HG03571 (cell line): Measurements from ENCODE around the gene IFT27.
"Not testable (repeated sequence)": the region's sequence is repeated elsewhere in the genome, so short reads cannot be mapped to it uniquely, and the experiment has no call there.

Source experiments
- ATAC-seq: cut with Tn5 transposase; IDR thresholded peaks from one replicate; pipeline ENCODE4 v1.9.1; 2021; ENCODE audit not compliant: unreplicated experiment

IFT27 gene

DNA sequence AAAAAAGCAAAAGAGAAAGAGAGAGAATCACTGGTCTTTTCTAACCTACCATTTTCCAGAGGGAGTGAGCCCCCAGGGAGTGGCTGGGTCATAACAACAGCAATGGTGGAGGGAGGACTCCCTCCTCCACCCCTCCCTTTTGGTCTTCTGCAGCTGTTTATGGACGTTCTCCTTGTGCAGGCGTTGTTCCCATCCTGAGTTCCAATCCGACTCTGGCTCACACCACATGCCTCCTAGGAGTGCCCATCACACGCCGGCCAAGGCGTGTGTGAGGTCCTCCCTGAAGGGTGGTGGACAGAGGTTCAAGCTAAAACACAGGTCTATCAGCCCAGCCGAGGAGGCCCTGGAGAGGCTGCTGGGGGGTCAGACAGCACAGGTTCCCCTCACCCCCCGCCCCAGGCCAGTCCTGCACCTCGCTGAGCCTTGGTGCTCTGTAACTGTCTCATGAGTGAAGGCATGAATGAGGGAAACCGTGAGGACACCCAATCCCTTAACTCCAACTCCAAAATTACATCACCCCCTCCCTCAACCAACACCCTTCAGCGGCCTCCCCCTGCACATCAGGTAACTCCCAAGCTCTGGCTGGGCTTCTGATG is 29.4 kb downstream of the IFT27 start:
- ATAC-seq = no peak

DNA sequence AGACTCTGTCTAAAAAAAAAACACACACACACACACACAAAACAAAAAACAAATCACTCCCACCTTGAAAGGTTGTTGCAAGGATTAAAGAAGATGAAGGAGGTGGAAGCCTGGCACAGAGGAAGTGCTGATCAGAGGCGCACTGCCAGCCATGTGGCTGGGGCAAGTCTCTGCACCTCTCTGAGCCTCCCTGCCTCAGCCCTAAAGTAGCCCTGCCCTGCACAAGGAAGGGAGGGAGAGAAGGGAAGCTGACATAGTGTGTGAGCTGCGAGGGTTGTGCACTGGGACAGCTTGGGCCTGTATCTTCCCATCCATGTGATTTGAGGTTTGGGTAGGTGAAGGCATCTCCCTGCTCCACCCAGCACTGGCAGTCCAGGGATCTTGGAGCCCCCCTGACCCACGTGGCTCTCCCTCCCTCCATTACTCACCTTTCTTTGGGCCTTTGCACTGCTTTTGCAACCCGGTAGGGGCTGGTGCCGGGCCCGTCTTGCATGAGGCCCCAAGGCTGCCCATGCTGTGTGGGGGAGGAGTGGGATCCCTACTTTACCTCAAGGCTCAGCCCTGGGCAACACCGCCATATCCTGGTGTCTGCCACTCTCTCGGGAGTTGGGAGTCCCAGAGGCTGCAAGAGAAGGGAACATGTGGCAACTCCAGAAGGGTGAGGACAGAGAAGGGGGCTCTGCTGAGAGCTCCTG is 30.5 kb downstream of the IFT27 start:
- no peak for ATAC-seq

DNA sequence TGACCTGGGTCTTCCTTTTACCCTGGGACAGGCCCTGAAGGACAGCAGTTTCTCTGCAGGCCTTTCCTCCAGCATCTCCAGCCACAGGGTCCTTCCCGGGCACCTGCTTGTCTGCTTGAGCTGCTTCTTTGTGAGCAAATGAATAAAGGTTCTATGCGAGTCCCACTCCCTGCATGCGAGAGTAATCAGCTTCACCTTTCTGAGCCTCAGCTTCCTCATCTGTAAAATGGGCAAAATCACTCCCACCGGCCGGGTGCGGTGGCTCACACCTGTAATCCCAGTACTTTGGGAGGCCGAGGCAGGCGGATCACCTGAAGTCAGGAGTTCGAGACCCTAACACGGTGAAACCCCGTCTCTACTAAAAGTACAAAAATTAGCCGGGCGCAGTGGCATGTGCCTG is 31.1 kb downstream of the IFT27 start:
- ATAC-seq = no peak

DNA sequence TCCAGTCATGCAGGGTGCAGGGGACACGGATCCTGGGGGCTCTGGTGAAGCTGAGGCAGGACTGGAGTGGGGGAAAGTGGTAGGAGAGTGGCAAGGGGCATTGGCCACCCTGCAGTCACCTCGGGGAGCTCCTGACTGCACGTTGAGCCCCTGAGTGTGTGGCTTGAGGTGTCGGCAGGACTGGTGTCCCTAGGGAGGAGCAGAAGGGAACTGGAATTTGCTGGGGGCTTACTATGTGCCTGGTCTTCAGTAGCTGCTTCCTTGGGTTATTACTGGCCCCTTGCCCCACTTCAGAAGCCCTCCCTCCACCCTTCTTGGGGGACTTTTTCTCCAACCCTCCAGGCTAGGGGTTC is 31.5 kb downstream of the IFT27 start:
- no peak for ATAC-seq

DNA sequence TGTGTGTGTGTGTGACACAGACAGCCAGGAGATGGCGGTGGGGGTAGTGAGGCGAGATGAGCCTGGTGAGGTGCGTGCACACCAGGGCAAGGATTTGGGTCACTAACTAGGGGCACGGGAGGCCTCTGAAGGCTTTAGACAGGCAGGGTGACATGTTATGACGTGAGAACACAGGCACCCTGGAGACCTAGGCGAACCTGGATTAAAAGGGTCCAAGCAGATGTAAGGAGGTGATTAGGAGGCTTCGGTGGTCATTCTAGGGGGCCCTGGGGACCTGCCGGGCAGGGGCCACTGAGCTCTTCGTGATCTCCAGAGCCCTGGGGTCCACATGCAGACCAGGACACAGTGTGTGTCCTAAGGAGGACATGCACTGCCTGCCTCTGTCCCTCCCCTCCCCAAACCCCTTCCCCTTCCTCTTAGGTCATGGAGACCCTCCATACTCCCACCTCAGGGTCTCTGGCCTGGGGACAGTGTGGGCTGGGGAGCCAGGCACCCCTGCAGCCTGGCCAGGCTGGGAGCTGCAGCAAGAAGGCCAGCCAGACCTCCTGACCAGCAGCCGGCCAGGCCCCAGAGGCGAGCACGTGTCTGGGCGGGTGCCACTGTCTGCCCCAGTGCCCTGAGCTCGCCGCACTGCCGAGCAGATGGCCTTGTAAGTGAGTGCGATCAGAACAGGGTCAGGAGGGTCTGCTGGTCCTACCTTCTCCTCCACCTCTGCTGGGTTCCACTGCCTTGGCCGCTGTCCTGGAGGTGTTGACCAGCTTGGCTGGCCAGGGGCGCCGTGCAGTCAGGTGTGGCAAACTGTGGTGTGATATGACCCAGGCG is 32.1 kb downstream of the IFT27 start:
- ATAC-seq = no peak

DNA sequence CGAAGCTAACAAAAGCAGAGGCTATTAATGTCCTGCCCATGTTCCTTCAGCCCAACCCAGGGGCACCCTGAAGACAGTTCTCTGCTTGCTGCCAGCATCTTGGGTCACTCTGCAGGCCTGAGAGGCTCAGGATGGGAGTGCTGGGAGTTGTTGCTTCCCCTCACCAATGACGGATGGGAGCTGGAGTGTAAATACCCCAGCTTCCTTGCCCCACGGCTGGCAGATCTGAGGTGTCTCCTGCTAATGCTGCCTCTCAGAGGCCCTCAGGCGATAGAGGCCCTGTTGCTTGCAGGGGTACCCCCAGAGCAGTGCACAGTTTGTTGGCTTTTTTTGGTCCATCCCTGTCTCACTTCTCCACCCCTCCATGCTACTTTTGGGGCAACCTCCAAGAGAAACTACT is 32.9 kb downstream of the IFT27 start:
- no peak for ATAC-seq

DNA sequence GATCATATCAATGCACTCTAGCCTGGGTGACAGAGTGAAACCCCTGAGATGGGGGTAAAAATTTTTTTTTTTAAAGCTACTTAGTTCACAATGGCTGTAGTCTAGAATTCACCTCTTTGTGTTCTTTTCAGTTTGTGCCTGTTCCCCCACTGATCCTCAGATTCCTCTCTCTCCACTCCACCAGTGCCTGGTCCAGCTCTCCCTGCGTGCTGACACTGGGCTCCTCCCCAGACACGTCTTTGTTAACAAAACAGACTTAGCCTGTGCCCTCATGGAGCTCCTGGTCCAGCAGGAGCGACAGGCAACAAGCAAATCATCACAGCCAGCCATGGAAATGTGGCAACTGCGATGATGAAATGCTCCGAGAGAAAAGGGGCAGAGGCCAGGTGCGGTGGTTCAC is 34.0 kb downstream of the IFT27 start:
- ATAC-seq = no peak

DNA sequence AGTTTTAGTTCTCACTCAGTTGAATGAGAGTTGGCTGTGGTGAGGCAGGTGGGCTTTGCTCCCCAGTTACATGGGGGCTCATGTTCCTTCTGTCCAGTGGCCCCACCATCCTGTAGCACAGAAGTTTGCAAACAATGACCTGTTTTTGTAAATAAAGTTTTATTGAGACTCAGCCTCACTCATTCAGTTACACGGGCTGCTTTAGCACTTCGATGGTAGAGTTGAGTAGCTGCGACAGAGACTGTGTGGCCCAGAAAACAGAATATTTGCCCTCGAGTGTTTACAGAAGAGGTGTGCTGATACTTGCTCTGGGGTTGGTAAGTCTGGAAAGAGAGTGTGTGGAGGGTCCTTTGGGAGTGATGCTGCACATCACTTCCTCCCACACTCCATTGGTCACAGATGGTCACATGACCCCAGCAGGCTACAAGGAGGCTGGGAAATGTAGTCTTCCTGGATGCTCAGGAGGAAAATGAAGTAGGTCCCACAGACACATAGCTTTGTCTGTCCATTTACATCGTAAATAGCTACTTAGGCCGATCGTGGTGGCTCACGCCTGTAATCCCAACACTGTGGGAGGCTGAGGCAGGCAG is 34.6 kb downstream of the IFT27 start:
- ATAC-seq = no peak

DNA sequence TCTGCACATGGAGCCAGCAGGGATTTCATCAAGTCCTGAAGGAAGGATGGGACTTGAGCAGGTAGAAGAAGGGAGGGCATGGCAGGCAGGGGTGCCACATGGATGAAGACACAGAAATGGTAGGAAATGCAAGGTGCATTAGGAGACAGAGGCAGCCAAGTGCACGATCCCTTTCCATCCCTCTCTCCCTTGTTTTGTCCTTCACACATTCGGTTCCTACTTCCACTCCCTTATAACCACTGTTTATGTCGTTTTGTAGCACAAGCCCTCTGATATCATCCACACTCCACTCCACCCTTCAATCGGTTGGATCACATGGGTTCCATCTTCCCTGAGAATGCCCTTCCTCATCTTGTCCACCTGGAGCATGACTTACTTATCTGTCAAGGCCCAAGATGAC is 35.2 kb downstream of the IFT27 start:
- no peak for ATAC-seq

DNA sequence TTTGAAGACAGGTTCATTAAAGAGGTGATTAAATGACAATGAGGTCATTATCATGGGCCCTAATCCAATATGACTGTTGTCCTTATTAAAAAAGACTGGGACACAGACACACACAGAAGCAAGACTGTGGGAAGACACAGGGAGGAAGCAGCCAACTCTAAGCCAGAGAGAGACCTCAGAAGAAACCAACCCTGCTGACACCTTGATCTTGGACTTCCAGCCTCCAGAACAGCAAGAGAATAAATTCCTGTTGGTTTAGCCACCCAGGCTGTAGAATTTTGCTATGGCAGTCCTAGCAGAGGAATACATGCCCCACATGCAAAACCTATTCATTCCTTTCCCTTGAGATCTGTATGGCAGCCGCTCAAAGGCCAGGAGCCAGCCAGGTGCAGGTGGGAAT is 36.7 kb downstream of the IFT27 start:
- no peak for ATAC-seq

DNA sequence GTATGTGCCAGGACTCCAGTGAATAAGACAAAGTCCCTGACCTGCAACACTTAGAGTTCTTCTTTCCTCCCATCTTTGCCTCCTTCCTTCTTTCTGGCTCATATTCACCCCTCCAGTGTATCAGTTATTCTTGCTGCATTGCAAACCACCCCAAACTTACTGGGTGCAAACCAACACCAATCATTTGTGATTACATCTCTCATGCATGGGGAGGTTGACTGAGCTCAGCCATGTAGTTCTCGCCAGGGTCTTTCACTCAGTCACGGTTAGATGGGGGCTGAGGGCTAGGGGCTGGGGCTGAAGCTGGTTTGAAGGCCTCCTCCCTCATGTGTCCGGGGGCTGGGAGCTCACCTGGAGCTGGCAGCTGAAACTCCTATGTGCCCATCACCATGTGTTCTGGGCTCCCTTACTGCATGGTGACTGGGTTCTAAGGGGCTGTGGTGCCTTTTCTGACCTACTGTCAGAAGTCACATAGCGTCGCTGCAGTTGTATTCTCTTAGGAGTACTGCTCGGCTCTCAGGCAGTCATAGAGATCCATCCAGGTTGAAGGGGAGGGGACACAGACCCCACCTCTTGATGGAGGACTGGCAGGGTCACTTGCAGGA is 37.4 kb downstream of the IFT27 start:
- ATAC-seq = no peak

DNA sequence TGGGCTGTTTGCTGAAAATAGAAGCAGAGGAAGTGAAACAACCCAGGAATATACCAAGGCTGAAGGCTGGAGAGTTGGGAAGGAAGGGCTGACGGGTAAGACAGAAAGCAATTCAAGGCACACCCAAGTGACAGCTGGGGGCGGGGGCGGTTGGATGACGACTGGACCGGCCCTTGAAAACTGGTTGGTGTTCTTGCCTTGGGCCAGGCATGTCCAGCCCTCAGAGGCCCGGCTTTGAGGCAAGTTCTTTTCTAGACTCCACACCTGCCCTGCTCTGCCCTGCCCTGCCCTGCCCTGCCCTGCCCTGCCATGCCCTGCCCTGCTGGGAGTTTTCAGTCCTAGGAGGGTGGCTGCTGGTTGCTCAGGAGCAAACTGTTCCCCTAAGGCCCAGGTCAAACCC is 38.1 kb downstream of the IFT27 start:
- ATAC-seq = no peak

DNA sequence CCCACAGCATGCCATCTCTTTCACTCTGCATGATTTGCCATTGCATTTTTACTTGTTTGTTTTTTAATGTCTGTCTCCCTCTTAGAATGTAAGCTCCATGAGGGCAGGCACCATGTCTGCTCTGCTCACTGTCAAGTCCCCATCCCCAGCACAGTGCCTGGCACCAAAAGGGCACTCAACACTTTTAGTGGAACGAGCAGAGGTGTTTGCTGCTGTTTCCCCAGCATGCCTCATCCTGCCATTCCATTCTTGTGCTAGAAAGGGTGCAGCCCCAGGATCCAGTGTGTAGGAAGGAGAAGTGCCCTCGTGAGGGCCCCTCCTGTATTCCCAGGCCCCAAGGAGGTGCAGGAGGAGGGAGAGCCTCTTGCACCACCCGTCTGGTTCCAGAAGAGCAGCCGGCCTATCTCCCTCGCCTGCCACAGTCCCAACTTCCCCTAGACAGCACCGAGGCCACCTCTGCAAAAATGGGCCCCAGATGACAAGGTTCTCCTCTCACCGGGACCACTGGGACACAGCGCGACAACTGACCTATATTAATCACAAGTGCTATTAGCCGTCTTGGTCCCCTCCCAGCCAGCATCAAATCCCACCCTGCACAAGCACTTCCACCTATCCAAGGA is 39.1 kb downstream of the IFT27 start:
- ATAC-seq = no peak

DNA sequence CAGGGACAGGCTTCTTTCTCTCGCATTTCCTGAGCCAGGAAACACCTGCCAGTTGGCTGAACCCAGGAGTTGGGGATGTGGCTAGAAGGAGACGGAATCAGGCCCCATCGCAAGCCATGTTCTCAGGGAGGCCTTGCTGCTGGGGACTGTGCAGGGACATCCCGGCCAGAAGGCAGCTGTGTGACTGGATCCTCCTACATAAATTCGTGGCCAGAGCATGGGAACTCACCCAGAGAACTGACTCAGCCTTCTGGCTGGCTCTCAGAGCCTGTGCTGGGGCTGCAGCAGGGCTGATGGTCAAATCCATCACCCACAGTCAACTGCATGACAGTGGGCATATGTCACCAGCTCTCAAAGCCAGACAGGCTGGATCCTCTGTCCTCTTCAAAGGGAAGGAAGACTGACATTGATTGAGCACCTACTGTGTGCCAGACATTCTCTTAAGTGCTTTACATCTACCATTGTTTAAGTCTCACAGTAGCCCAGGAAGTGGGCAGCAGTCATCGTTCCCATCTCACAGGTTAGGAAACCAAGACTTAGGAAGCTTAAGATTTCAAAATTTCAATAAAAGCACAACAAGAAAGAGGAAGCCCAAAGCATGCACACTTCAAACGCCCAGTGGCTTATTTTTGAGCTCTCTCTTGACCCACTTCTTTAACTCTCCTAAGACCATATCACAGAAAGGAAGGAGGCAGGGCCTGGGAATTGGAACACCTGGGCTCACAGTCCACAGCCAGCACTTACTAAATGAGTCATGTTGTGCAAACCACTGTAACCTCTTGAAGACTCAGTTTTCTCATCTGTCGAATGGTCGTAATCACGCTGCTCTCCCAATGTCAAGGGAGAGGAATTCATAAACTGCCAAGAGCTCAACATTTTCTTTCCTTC is 41.5 kb downstream of the IFT27 start:
- ATAC-seq = no peak

DNA sequence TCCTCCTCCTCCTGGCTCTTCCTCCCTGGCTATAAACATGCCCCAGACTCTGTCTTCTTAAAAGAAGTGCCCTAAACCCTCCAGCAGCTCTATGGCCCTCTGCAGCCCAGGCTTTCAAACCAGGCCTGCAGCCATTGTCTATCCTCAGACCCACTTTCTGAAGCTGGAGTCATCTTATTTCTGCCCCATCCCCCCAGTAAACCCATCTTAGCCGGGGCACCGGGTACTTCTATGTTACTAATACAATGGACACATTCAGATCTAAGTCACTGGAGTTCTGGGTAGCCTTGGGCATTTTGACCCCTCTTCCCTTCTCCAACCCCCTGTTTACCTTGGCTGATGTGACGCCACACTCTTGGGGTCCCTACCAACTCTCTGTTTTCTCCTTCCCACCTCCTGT is 42.6 kb downstream of the IFT27 start:
- no peak for ATAC-seq

DNA sequence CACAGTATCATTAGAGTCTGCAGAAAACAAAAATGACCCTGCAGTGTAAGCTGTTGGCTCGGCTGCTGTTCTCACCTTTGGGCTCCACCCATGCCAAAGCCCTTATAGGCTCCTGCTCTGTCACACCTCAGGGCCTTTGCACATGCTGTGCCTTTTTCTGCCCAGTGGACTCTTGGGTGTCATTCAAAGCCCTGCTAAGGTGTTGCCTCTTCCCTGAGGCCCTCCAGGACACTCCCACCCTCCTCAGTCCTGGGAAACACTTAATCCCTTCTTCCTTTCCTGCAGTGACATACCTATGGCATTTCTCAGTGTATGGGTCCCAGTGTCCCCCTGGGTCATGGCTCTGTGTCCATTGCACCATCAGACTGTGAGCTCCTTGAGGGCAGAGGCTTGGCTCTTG is 43.3 kb downstream of the IFT27 start:
- ATAC-seq = no peak

DNA sequence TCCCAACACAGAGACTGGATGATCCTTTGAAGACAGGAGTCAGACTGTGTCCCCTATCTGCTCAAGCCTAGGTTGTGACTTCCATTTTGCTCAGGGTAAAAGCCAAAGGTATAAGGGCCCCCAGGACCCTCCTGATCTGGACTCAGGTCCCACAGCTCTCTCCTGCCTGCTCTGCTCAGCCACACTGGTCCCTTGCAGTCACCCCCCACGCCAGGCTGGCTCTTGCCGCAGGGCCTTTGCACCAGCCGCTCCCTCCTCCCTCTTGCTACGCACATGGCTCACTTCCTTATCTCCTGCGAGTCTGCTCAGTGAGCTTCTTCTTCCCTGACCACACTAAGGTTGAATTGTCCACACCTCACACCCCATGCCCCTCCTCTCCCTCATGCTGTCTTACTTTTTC is 44.0 kb downstream of the IFT27 start:
- no peak for ATAC-seq

DNA sequence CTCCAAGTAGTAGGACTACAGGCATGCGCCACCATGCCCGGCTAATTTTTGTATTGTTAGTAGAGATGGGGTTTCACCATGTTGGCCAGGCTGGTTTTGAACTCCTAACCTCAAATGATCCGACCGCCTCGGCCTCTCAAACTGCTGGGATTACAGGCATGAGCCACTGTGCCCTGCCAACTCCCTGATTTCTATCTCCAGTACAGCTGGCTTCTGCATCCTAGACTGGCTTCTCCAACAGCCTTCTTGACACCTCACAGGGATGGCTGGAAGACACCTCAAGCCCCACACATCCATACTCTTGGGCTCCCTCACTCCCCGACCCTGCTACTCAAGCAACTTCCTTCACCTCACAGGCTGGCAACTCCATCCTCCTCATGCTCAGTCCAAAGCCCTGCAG is 44.6 kb downstream of the IFT27 start:
- ATAC-seq = not testable (repeated sequence)

DNA sequence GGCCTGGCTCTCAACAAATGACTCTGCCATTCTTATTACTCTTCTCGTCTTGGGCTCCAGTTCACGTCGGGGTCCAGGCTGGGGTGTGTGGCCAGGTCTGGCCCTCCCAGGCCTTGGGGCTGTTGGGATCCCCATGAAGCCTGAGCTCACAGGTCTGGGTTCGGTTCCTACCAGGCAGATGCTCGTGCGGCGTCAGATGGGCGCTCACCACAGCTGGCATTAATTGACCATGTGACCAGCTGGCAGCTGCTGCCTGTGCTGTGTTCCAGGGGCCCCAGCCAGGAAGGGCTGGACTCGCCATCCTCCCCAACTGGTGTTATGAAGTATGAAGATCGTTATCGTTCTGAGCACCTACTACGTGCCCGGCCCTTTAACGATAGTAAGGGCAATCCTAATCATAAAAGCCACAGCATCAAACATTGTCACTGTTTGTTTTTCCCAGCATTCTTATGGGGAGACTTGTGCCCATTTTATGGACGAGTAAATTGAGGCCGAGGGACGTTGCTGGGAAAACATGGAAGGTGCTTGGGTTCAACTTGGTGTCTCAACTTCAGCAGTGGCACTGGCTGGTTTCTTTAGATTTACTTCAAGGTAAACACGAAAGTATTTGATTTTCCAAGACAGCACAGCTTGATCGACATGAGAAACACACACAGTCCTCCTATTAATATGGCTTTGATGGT is 45.6 kb downstream of the IFT27 start:
- no peak for ATAC-seq

DNA sequence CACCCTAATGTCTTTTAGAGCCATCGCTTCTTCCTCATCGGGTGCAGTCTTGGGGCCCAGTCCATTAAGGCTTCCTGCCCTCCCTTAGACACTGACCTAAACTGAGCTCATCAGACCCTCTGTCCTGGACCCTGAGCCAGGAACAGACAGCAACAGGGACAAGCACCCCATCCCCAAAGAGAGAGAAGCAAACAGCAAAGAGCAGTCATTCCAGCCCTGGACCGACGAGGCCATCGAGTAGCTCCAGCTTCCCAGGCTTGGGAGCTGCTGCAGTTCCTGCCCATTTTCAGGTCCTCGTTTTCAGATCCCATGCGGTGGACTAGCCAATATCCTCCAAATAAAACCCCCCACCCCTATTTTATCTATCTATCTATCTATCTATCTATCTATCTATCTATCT is 46.6 kb downstream of the IFT27 start:
- no peak for ATAC-seq
